Osteoblast (primary cell): ENCODE measurements around the gene WDFY1. TPM values are rescaled to one million over a fixed set of nuclear protein-coding genes. Genes with fewer than 3 reads are reported as not detected.

ENCODE experiments used
- DNase-seq: peaks from one replicate; pipeline ENCODE4 v3.0.0; 2011; ENCODE audit warnings: low spot score, mixed read lengths; ENCODE audit not compliant: insufficient read length; ENCODE audit errors: missing footprints
- H2AFZ ChIP-seq: 2 replicates; pipeline ENCODE4 v1.6.0; 2011; ENCODE audit warnings: mild to moderate bottlenecking, low read length
- H3K27ac ChIP-seq: 2 replicates; pipeline ENCODE4 v1.5.1; 2011; ENCODE audit warnings: mild to moderate bottlenecking, low read depth, low read length, moderate library complexity
- H3K27me3 ChIP-seq: 2 replicates; pipeline ENCODE4 v1.6.0; 2012; ENCODE audit warnings: mild to moderate bottlenecking, control low read depth, inconsistent platforms, low read length, moderate library complexity; ENCODE audit not compliant: insufficient read depth
- H3K36me3 ChIP-seq: 2 replicates; pipeline ENCODE4 v1.5.1; 2011; ENCODE audit warnings: mild to moderate bottlenecking, low read length, control low read depth, moderate library complexity; ENCODE audit not compliant: insufficient read depth
- H3K4me1 ChIP-seq: 2 replicates; pipeline ENCODE4 v1.5.1; 2011; ENCODE audit warnings: mild to moderate bottlenecking, low read length, control low read depth, moderate library complexity; ENCODE audit not compliant: insufficient read depth
- H3K4me2 ChIP-seq: 2 replicates; pipeline ENCODE4 v1.6.0; 2011; ENCODE audit warnings: mild to moderate bottlenecking, low read length; ENCODE audit not compliant: insufficient read depth
- H3K4me3 ChIP-seq: fragments of 200-600 bp; sonication (generic); 3 replicates; pipeline ENCODE4 v1.5.1; 2012; ENCODE audit warnings: mild to moderate bottlenecking, low read length, inconsistent platforms; ENCODE audit not compliant: insufficient read depth
- H3K79me2 ChIP-seq: 2 replicates; pipeline ENCODE4 v1.6.0; 2012; ENCODE audit warnings: mild to moderate bottlenecking, low read length, control low read depth, inconsistent platforms; ENCODE audit not compliant: insufficient read depth
- H3K9me3 ChIP-seq: 2 replicates; pipeline ENCODE4 v1.5.1; 2011; ENCODE audit warnings: low read depth, low read length, control low read depth
- H4K20me1 ChIP-seq: 2 replicates; pipeline ENCODE4 v1.6.0; 2012; ENCODE audit warnings: mild to moderate bottlenecking, low read length, control low read depth; ENCODE audit not compliant: insufficient read depth
- CTCF ChIP-seq: IDR thresholded peaks from 2 replicates; pipeline ENCODE4 v1.5.1; 2011; ENCODE audit warnings: mild to moderate bottlenecking, low read depth, low read length, moderate library complexity; ENCODE audit errors: extremely low read depth
- total RNA-seq: library from RNA; depleted of rRNA; stranded (reverse); fragments of >200 nt; gene quantifications from 2 replicates; pipeline ENCODE4 v1.2.3, GENCODE V29; 2012

Gene WDFY1
- total RNA-seq, 1 donor, result 74.6 TPM

- Histone ChIP-seq H4K20me1 (peaks cover 20% of the 10 kb centered on the region), H3K27me3 (no peaks in the 10 kb centered on the region), H3K4me3 (peak within 1 kb of the TSS; percentile 84), H3K27ac (peak within 1 kb of the TSS; percentile 85), H3K4me1 (peaks cover 54% of the 10 kb centered on the region), H3K9me3 (no peaks in the 10 kb centered on the region), H3K79me2 (peaks cover 50% of the 10 kb centered on the region), H3K36me3 (peaks cover 11% of the 10 kb centered on the region), H3K4me2 (peak within 1 kb of the TSS; percentile 88), H2AFZ (peak within 1 kb of the TSS; percentile 91)
- no peak for TF ChIP-seq CTCF
- peak; percentile 94 for DNase-seq
These were observed 12.1 kb upstream of the WDFY1 start, which contains the start of gene MRPL44 for GRCh38 chr2:223957092-223957851. MRPL44 (plus strand) TSS chr2:223957463; CDS start chr2:223957473, 10 bp downstream.

- H2AFZ ChIP-seq, result peak overlapping the region; percentile 66
- H3K27ac ChIP-seq, result peak overlapping the region; percentile 85
These were observed 11.2 kb upstream of the WDFY1 start for GRCh38 chr2:223956300-223956699.

GRCh38 chr2:223954401-223954800 is 9.3 kb upstream of the WDFY1 start:
- no peaks in the 10 kb centered on the region for H3K36me3 ChIP-seq
- peaks cover 8% of the 10 kb centered on the region for H4K20me1 ChIP-seq
- peak overlapping the region; percentile 19 for H3K4me2 ChIP-seq
- peaks cover 36% of the 10 kb centered on the region for H3K4me1 ChIP-seq
- H2AFZ ChIP-seq, result peak overlapping the region; percentile 32
- peaks cover 21% of the 10 kb centered on the region for H3K79me2 ChIP-seq
- no peak overlapping the region for H3K4me3 ChIP-seq
- peak overlapping the region; percentile 89 for H3K27ac ChIP-seq
- TF ChIP-seq CTCF, result peak; percentile 17
- H3K27me3 ChIP-seq, result no peaks in the 10 kb centered on the region
- no peaks in the 10 kb centered on the region for H3K9me3 ChIP-seq
- peak; percentile 93 for DNase-seq

More at GRCh38 chr2:223956300-223956699, 11.2 kb upstream of the WDFY1 start:
- no peak for DNase-seq
- Histone ChIP-seq H3K27me3 (no peaks in the 10 kb centered on the region), H3K4me3 (no peak overlapping the region), H3K36me3 (peaks cover 9% of the 10 kb centered on the region), H3K79me2 (peaks cover 40% of the 10 kb centered on the region), H3K4me1 (peaks cover 52% of the 10 kb centered on the region), H3K4me2 (peak overlapping the region; percentile 74), H4K20me1 (peaks cover 18% of the 10 kb centered on the region), H3K9me3 (no peaks in the 10 kb centered on the region)
- TF ChIP-seq CTCF, result no peak

GRCh38 chr2:223952280-223952968 is 7.3 kb upstream of the WDFY1 start:
- Histone ChIP-seq H2AFZ (no peak overlapping the region), H3K36me3 (no peaks in the 10 kb centered on the region)
- no peak for TF ChIP-seq CTCF

More at GRCh38 chr2:223952280-223952968, 7.3 kb upstream of the WDFY1 start:
- Histone ChIP-seq H4K20me1 (no peaks in the 10 kb centered on the region), H3K4me2 (no peak overlapping the region), H3K4me1 (peaks cover 22% of the 10 kb centered on the region), H3K27me3 (no peaks in the 10 kb centered on the region), H3K9me3 (no peaks in the 10 kb centered on the region), H3K4me3 (no peak overlapping the region), H3K27ac (no peak overlapping the region), H3K79me2 (peaks cover 2% of the 10 kb centered on the region)
- no peak for DNase-seq
